Kidney (tissue), 14 donors: ENCODE results near the gene EDAR. TPM values are rescaled to one million over a fixed set of nuclear protein-coding genes. Genes with fewer than 3 reads are reported as not detected.

ENCODE experiments used
- DNase-seq, 5 donors: peaks; one replicate each; pipeline ENCODE4 v3.0.0-alpha.2; 2013 to 2020
- FAIRE-seq: peaks from 2 replicates; lab custom pipeline; 2012; peaks lifted over from hg19 to GRCh38; lab: Jason Lieb, UNC
- H3K27ac ChIP-seq, 2 donors: one replicate each; pipeline ENCODE4 v1.7.0; 2013; ENCODE audit warnings: low read depth in 2 of 2, low read length in 2 of 2, inconsistent platforms in 1 of 2
- H3K27me3 ChIP-seq: one replicate; pipeline ENCODE4 v1.7.1; 2013; ENCODE audit warnings: low read length, inconsistent platforms; ENCODE audit not compliant: control insufficient read depth, insufficient read depth
- H3K36me3 ChIP-seq, 3 donors: one replicate each; pipeline versions ENCODE4 v1.7.0 to v1.7.1; 2013; ENCODE audit warnings: low read length in 3 of 3, control low read depth in 1 of 3, inconsistent platforms in 1 of 3; ENCODE audit not compliant: insufficient read depth in 3 of 3, control insufficient read depth in 2 of 3
- H3K4me1 ChIP-seq, 3 donors: one replicate each; pipeline versions ENCODE4 v1.7.0 to v1.7.1; 2013; ENCODE audit warnings: low read length in 3 of 3, inconsistent platforms in 1 of 3, low read depth in 1 of 3; ENCODE audit not compliant: control insufficient read depth in 2 of 3, insufficient read depth in 2 of 3
- H3K4me3 ChIP-seq, 3 donors: one replicate each; pipeline versions ENCODE4 v1.7.0 to v1.8.1; 2013; ENCODE audit warnings: low read length in 3 of 3, control low read depth in 1 of 3, inconsistent platforms in 1 of 3
- H3K9ac ChIP-seq, 3 donors: one replicate each; pipeline versions ENCODE4 v1.7.0 to v1.7.1; 2013; ENCODE audit warnings: low read length in 3 of 3, control low read depth in 1 of 3, inconsistent platforms in 1 of 3
- H3K9me3 ChIP-seq, 3 donors: one replicate each; pipeline versions ENCODE4 v1.7.0 to v1.7.1; 2013; ENCODE audit warnings: low read length in 3 of 3, control low read depth in 1 of 3, inconsistent platforms in 1 of 3; ENCODE audit not compliant: control insufficient read depth in 2 of 3, insufficient read depth in 1 of 3
- intact Hi-C: fragments of 100-400 bp; cut with DNase I; formaldehyde crosslinking; loops from one replicate; pipeline ENCODE4 v1.11.1; 2022
- polyA plus RNA-seq: library from polyadenylated mRNA; stranded (reverse); fragments of 350-450 nt; fragmentation: Illumina TruSeq; extraction: RNeasy Lipid Tissue Mini Kit (QIAGEN cat#74804); gene quantifications from one replicate; pipeline ENCODE4 v1.2.3, GENCODE V29; 2014; ENCODE audit warnings: low read depth, low replicate concordance; ENCODE audit not compliant: insufficient read depth
- total RNA-seq: library from RNA; stranded (reverse); fragmentation: NEBNext Ultra II Directional; extraction: Animal tissue kit (Norgen Biotek cat#: 25700); gene quantifications from one replicate; pipeline ENCODE4 v1.2.1, GENCODE V29; 2021
- TF ChIP-seq, protein P1 (sequence below): IDR thresholded peaks from 3 replicates; pipeline ENCODE4 v1.5.1; 2012; ENCODE audit warnings: mild to moderate bottlenecking, moderate library complexity, borderline replicate concordance; ENCODE audit not compliant: insufficient read depth; ENCODE audit errors: extremely low read depth
- donor health status: control.
- donor health status: control.
- donor health status: control.
- donor health status: control.
- donor health status: control.
- donor health status: DM: yes; HTN: yes; CAD: no.
- donor health status: Normal renal cell carcinoma (clear cell type).

Gene EDAR
- total and polyA plus RNA-seq, 2 donors from 2014 or later = 0.17 to 3.1 TPM

DNA sequence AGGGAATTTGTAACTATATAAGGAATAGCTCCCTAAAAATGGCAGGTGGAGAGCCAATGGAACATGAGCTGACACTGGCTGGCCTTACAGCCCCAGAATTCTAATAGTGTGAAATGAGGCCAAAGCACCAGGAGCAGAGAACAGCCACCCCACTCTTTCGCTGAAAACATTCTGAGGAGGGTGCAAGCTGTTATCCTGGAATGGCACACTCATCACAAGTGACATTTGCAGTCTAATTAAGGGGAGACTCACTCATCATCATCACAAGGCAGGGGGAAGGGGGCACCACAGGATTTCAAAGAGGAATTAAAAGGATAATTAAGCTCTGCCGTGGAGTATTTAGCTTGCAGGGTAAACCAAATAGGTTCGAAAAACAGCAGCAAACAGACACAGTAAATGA, 94.3 kb downstream of the EDAR start:
- Histone ChIP-seq H3K36me3 (no peaks in the 10 kb centered on the region), H3K27ac (no peak overlapping the region), H3K27me3 (no peaks in the 10 kb centered on the region), H3K4me1 (no peaks in the 10 kb centered on the region), H3K9me3 (peaks cover 0 to 7% (median 0%) of the 10 kb centered on the region in 3 donors), H3K9ac (no peak overlapping the region), H3K4me3 (no peak overlapping the region)
- TF ChIP-seq, protein P1, sequence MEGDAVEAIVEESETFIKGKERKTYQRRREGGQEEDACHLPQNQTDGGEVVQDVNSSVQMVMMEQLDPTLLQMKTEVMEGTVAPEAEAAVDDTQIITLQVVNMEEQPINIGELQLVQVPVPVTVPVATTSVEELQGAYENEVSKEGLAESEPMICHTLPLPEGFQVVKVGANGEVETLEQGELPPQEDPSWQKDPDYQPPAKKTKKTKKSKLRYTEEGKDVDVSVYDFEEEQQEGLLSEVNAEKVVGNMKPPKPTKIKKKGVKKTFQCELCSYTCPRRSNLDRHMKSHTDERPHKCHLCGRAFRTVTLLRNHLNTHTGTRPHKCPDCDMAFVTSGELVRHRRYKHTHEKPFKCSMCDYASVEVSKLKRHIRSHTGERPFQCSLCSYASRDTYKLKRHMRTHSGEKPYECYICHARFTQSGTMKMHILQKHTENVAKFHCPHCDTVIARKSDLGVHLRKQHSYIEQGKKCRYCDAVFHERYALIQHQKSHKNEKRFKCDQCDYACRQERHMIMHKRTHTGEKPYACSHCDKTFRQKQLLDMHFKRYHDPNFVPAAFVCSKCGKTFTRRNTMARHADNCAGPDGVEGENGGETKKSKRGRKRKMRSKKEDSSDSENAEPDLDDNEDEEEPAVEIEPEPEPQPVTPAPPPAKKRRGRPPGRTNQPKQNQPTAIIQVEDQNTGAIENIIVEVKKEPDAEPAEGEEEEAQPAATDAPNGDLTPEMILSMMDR = no peak
- intact Hi-C loops = no loop called here
- FAIRE-seq (no peak), DNase-seq (no peak)

DNA sequence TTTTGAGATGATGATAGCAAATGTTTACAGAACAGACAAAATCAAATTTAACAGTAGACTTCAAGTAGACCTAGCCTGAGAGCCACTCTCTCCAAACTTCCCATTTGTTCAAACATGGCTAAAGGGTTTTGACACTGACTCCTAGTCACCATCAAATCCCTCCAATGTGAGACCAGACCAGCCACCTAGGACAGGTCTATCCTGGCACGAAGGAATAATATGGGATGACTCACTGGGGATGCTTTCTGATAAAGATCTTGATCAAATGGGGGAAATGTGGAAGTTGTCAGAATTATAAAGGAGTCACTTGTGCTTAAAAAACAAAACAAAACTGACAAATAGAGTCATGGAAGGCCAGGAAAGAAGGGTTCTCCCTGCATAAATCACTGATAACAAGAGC, 95.7 kb downstream of the EDAR start:
- TF ChIP-seq, protein P1 = no peak
- Histone ChIP-seq H3K27me3 (no peaks in the 10 kb centered on the region), H3K4me3 (no peak overlapping the region), H3K27ac (no peak overlapping the region), H3K4me1 (no peaks in the 10 kb centered on the region), H3K36me3 (no peaks in the 10 kb centered on the region), H3K9me3 (peaks cover 0 to 11% (median 2%) of the 10 kb centered on the region in 3 donors), H3K9ac (no peak overlapping the region)
- intact Hi-C loops = no loop called here
- DNase-seq = no peak
- FAIRE-seq = no peak

DNA sequence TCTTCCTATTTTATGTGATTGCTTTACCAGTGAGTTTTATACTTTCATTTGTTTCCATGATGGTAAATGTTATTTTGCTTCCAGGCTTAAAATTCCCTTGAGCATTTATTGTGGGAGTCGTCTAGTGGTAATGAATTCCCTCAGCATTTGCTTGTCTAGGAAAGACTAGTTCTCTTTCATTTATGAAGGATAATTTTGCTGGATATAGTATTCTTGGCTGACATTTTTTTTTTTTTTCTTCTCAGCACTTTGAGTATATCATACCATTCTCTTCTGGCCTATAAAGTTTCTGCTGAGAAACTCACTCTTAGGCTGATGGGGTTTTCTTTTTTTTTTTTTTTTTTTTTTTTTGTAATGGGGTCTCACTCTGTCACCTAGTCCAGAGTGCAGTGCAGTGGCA, 99.1 kb downstream of the EDAR start:
- no peak overlapping the region for H3K27ac ChIP-seq
- TF ChIP-seq, protein P1 = no peak
- H3K27me3 ChIP-seq = no peaks in the 10 kb centered on the region
- H3K4me1 ChIP-seq = no peaks in the 10 kb centered on the region
- H3K36me3 ChIP-seq = no peaks in the 10 kb centered on the region
- intact Hi-C loops = no loop called here
- H3K9ac ChIP-seq = no peak overlapping the region
- FAIRE-seq (no peak), DNase-seq (no peak)
- H3K4me3 ChIP-seq = no peak overlapping the region
- peaks cover 0 to 11% (median 2%) of the 10 kb centered on the region in 3 donors for H3K9me3 ChIP-seq

DNA sequence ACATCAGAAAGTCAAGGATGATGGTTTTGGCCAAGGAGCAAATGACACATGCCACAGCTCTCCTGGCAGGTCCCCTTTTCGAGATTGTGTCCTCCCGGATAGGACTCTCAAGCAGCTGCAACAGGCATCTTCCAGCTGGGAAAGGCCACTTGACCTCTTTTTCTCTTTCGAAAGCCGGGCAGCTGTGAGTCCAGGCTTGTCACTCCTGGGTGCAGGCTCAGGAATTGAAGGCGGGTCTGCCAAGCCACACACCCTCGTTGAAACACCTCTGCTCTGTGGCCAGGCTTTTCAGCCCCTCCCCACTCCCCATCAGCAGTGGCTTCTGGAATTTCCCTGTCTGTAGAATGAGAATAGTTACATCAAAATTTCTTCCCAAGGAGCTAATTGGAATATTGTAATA, 104.4 kb downstream of the EDAR start:
- no peaks in the 10 kb centered on the region for H3K27me3 ChIP-seq
- intact Hi-C loops = no loop called here
- no peak overlapping the region for H3K27ac ChIP-seq
- H3K4me3 ChIP-seq = no peak overlapping the region
- peaks cover 0 to 11% (median 2%) of the 10 kb centered on the region in 3 donors for H3K9me3 ChIP-seq
- no peaks in the 10 kb centered on the region for H3K4me1 ChIP-seq
- FAIRE-seq (no peak), DNase-seq (no peak)
- no peaks in the 10 kb centered on the region for H3K36me3 ChIP-seq
- H3K9ac ChIP-seq = no peak overlapping the region
- TF ChIP-seq, protein P1 = no peak
